ENCODE measurements around the gene PRKCA.

GRCh38 chr17:66750781-66751543 is 448.5 kb downstream of the PRKCA start:
- no peak for TF ChIP-seq CTCF (IDR thresholded peaks at IDR 0.05; ENCODE audit: low read depth, low read length)
- no peak for TF ChIP-seq POLR2A (IDR thresholded peaks at IDR 0.05; ENCODE audit: extremely low read depth, insufficient read length)
- no peak for TF ChIP-seq MAX (IDR thresholded peaks at IDR 0.05; ENCODE audit: low read depth, low read length)
- no peak for TF ChIP-seq MYC (IDR thresholded peaks at IDR 0.05; ENCODE audit: low read depth, low read length)

Data from NB4 (cell line).